ENCODE data around the gene LDB2.

Gene LDB2

GRCh38 chr4:16572161-16572560, 326.3 kb downstream of the LDB2 start:
- TF ChIP-seq YY1 (IDR thresholded peaks at IDR 0.05; ENCODE audit: low read depth), result no peak
- no peak for TF ChIP-seq TCF12 (IDR thresholded peaks at IDR 0.05; ENCODE audit: low read depth)
- TF ChIP-seq USF1 (IDR thresholded peaks at IDR 0.05), result no peak
- no peak for TF ChIP-seq EGR1 (IDR thresholded peaks at IDR 0.05)
- no peak for TF ChIP-seq TAF1 (IDR thresholded peaks at IDR 0.05; ENCODE audit: low read depth)
- TF ChIP-seq TEAD4 (IDR thresholded peaks at IDR 0.05), result no peak
- no peak for TF ChIP-seq ZBTB7A (IDR thresholded peaks at IDR 0.05; ENCODE audit: low read depth)
- no peak for TF ChIP-seq REST (IDR thresholded peaks at IDR 0.05; ENCODE audit: low read depth)

GRCh38 chr4:16569790-16570189, 328.7 kb downstream of the LDB2 start:
- TF ChIP-seq USF1 (IDR thresholded peaks at IDR 0.05) (no peak), NFIC (IDR thresholded peaks at IDR 0.05) (no peak), FOXM1 (IDR thresholded peaks at IDR 0.05; ENCODE audit: borderline replicate concordance, low read depth) (no peak), TEAD4 (IDR thresholded peaks at IDR 0.05) (no peak), MAX (IDR thresholded peaks at IDR 0.05) (no peak), EP300 (IDR thresholded peaks at IDR 0.05; ENCODE audit: borderline replicate concordance) (no peak), CREB1 (IDR thresholded peaks at IDR 0.05; ENCODE audit: low read depth) (no peak), REST (IDR thresholded peaks at IDR 0.05; ENCODE audit: low read depth) (no peak), EGR1 (IDR thresholded peaks at IDR 0.05) (no peak), RAD21 (IDR thresholded peaks at IDR 0.05; ENCODE audit: low read depth) (no peak), CEBPB (IDR thresholded peaks at IDR 0.05) (no peak)

GRCh38 chr4:16555156-16555555, 343.3 kb downstream of the LDB2 start:
- TF ChIP-seq FOXM1 (IDR thresholded peaks at IDR 0.05; ENCODE audit: borderline replicate concordance, low read depth) (no peak), NFIC (IDR thresholded peaks at IDR 0.05) (no peak), CREB1 (IDR thresholded peaks at IDR 0.05; ENCODE audit: low read depth) (no peak), TCF12 (IDR thresholded peaks at IDR 0.05; ENCODE audit: low read depth) (no peak), ZBTB7A (IDR thresholded peaks at IDR 0.05; ENCODE audit: low read depth) (no peak), TEAD4 (IDR thresholded peaks at IDR 0.05) (no peak), USF1 (IDR thresholded peaks at IDR 0.05) (no peak), EP300 (IDR thresholded peaks at IDR 0.05; ENCODE audit: borderline replicate concordance) (no peak), TAF1 (IDR thresholded peaks at IDR 0.05; ENCODE audit: low read depth) (no peak), MAX (IDR thresholded peaks at IDR 0.05) (no peak), EGR1 (IDR thresholded peaks at IDR 0.05) (no peak), YY1 (IDR thresholded peaks at IDR 0.05; ENCODE audit: low read depth) (no peak), CEBPB (IDR thresholded peaks at IDR 0.05) (no peak), RAD21 (IDR thresholded peaks at IDR 0.05; ENCODE audit: low read depth) (no peak), REST (IDR thresholded peaks at IDR 0.05; ENCODE audit: low read depth) (no peak)

- TF ChIP-seq USF1 (IDR thresholded peaks at IDR 0.05), result no peak
- no peak for TF ChIP-seq CREB1 (IDR thresholded peaks at IDR 0.05; ENCODE audit: low read depth)
- TF ChIP-seq EP300 (IDR thresholded peaks at IDR 0.05; ENCODE audit: borderline replicate concordance), result no peak
- TF ChIP-seq TCF12 (IDR thresholded peaks at IDR 0.05; ENCODE audit: low read depth), result no peak
- TF ChIP-seq MAX (IDR thresholded peaks at IDR 0.05), result no peak
- TF ChIP-seq CEBPB (IDR thresholded peaks at IDR 0.05), result no peak
- TF ChIP-seq TAF1 (IDR thresholded peaks at IDR 0.05; ENCODE audit: low read depth), result no peak
- TF ChIP-seq REST (IDR thresholded peaks at IDR 0.05; ENCODE audit: low read depth), result no peak
- TF ChIP-seq ZBTB7A (IDR thresholded peaks at IDR 0.05; ENCODE audit: low read depth), result no peak
- no peak for TF ChIP-seq FOXM1 (IDR thresholded peaks at IDR 0.05; ENCODE audit: borderline replicate concordance, low read depth)
- TF ChIP-seq RAD21 (IDR thresholded peaks at IDR 0.05; ENCODE audit: low read depth), result no peak
- TF ChIP-seq NFIC (IDR thresholded peaks at IDR 0.05), result no peak
- no peak for TF ChIP-seq TEAD4 (IDR thresholded peaks at IDR 0.05)
- TF ChIP-seq YY1 (IDR thresholded peaks at IDR 0.05; ENCODE audit: low read depth), result no peak
- no peak for TF ChIP-seq EGR1 (IDR thresholded peaks at IDR 0.05)
Measured at GRCh38 chr4:16550531-16550930, 347.9 kb downstream of the LDB2 start.
